Hepatocyte (in vitro differentiated cells): ENCODE data around the gene CTNND2.

Experiments
- EZH2 ChIP-seq: fragments of 200-600 bp; sonication (generic); IDR thresholded peaks from 2 replicates; pipeline ENCODE4 v1.6.1; 2016; ENCODE audit warnings: antibody characterized with exemption, mild to moderate bottlenecking, borderline replicate concordance
- EZH2phosphoT487 ChIP-seq: fragments of 200-600 bp; sonication (generic); IDR thresholded peaks from one replicate; pipeline ENCODE4 v1.6.1; 2018; ENCODE audit warnings: antibody characterized with exemption, mild to moderate bottlenecking, low read depth, moderate library complexity; ENCODE audit not compliant: unreplicated experiment, severe bottlenecking
- TF ChIP-seq, protein P1 (sequence below): fragments of 200-600 bp; sonication (generic); IDR thresholded peaks from 2 replicates; pipeline ENCODE4 v1.5.1; 2016; ENCODE audit warnings: antibody characterized with exemption, mild to moderate bottlenecking; ENCODE audit not compliant: poor library complexity

DNA sequence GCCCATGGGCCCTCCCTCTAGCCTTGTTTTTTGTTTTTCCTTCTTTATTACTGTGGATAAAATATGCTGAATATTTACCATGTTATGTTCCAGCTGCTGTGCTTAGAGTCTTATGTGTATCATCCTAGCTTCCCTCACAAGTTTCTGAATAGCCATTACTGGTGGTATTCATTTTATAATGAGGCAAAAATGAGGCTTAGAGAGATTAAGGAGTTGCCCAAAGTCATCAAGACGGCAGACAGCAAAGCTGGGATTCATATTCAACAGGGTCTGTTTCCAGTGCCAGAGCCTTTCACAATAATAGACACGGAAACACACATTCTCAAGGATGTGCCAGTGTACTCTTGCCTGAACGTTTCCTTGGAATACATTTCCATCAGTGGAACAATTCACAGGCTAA is 258.1 kb downstream of the CTNND2 start:
- TF ChIP-seq, protein P1, sequence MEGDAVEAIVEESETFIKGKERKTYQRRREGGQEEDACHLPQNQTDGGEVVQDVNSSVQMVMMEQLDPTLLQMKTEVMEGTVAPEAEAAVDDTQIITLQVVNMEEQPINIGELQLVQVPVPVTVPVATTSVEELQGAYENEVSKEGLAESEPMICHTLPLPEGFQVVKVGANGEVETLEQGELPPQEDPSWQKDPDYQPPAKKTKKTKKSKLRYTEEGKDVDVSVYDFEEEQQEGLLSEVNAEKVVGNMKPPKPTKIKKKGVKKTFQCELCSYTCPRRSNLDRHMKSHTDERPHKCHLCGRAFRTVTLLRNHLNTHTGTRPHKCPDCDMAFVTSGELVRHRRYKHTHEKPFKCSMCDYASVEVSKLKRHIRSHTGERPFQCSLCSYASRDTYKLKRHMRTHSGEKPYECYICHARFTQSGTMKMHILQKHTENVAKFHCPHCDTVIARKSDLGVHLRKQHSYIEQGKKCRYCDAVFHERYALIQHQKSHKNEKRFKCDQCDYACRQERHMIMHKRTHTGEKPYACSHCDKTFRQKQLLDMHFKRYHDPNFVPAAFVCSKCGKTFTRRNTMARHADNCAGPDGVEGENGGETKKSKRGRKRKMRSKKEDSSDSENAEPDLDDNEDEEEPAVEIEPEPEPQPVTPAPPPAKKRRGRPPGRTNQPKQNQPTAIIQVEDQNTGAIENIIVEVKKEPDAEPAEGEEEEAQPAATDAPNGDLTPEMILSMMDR = no peak
- TF ChIP-seq EZH2phosphoT487 = no peak
- no peak for TF ChIP-seq EZH2
